HCT116 (cell line): ENCODE measurements around the gene MOK. TPM values are rescaled to one million over a fixed set of nuclear protein-coding genes. Genes with fewer than 3 reads are reported as not detected.

Experiments
- ATAC-seq: fragments of 200-7000 bp; cut with Tn5 transposase; 2 replicates; pipeline ENCODE4 v1.9.1; 2020; ENCODE audit warnings: mild to moderate bottlenecking, moderate library complexity
- BruUV-seq: library from RNA; stranded (reverse); fragments of 400-500 nt; replicated peaks from 2 replicates; lab custom pipeline; 2021; lab: Mats Ljungman, UMichigan
- CTCF ChIA-PET: fragments of 300-600 bp; sonication (Branson Sonifier 250); formaldehyde crosslinking; loops from one replicate; lab custom pipeline; 2021; ENCODE audit warnings: antibody characterized with exemption; lab: Charles Lee
- POLR2A ChIA-PET: fragments of 300-600, 350-600 bp; sonication (Branson Sonifier 250); formaldehyde crosslinking; loops from one replicate; lab custom pipeline; 2021; ENCODE audit warnings: antibody characterized with exemption; lab: Charles Lee
- RAD21 ChIA-PET, 2 experiments: fragments of 300-600 bp; sonication (Branson Sonifier 250); formaldehyde crosslinking; loops; one replicate each; lab custom pipeline; 2023; ENCODE audit warnings: low total read pairs in 2 of 2; ENCODE audit not compliant: uncharacterized antibody in 2 of 2, unreplicated experiment in 2 of 2, low non-redundant PET in 1 of 2; lab: Charles Lee
- DNase-seq: peaks from one replicate; pipeline ENCODE4 v3.0.0-alpha.2; 2010; ENCODE audit warnings: low read depth, low spot score
- H2AFZ ChIP-seq: fragments of 200-600 bp; shearing (Covaris generic), sonication (generic); 2 replicates; pipeline ENCODE4 v1.6.1; 2017; ENCODE audit warnings: low read depth, mixed run types, mixed read lengths, antibody characterized with exemption, low read length; ENCODE audit not compliant: poor library complexity, severe bottlenecking
- H3K27ac ChIP-seq: 2 replicates; pipeline ENCODE4 v1.5.1; 2012; ENCODE audit warnings: low read depth, low read length
- H3K27me3 ChIP-seq: fragments of 200-600 bp; sonication (generic); 2 replicates; pipeline ENCODE4 v1.6.1; 2016; ENCODE audit warnings: mixed run types, low read length, mixed read lengths; ENCODE audit not compliant: insufficient read depth
- H3K36me3 ChIP-seq, 2 experiments: fragments of 200-500 bp in 1 of 2; fragments of 200-600 bp in 1 of 2; sonication (Bioruptor generic) in 1 of 2; sonication (generic) in 1 of 2; 2 replicates each; pipeline versions ENCODE4 v1.5.1 to v1.6.1; 2014 to 2016; ENCODE audit warnings: low read length in 2 of 2, inconsistent platforms in 1 of 2, mixed read lengths in 1 of 2, mixed run types in 1 of 2; ENCODE audit not compliant: insufficient read depth in 2 of 2, control insufficient read depth in 1 of 2
- H3K4me1 ChIP-seq, 2 experiments: fragments of 200-600 bp in 1 of 2; sonication (generic) in 1 of 2; 2 replicates each; pipeline versions ENCODE4 v1.5.1 to v1.6.1; 2012 to 2017; ENCODE audit warnings: low read length in 2 of 2, inconsistent platforms in 1 of 2, mild to moderate bottlenecking in 1 of 2, mixed read lengths in 1 of 2, mixed run types in 1 of 2, moderate library complexity in 1 of 2; ENCODE audit not compliant: insufficient read depth in 2 of 2, control insufficient read depth in 1 of 2
- H3K4me2 ChIP-seq: fragments of 200-600 bp; sonication (generic); 2 replicates; pipeline ENCODE4 v1.6.1; 2017; ENCODE audit warnings: mixed run types, low read length, mixed read lengths
- H3K4me3 ChIP-seq, 2 experiments: fragments of 200-600 bp in 1 of 2; sonication (generic) in 1 of 2; replicated peaks in 1 of 2; 2 replicates each; pipeline ENCODE4 v1.5.1; 2011 to 2016; ENCODE audit warnings: low read length in 2 of 2, control low read depth in 1 of 2, low read depth in 1 of 2, mild to moderate bottlenecking in 1 of 2, mixed read lengths in 1 of 2, mixed run types in 1 of 2
- H3K79me2 ChIP-seq: fragments of 200-600 bp; sonication (generic); 2 replicates; pipeline ENCODE4 v1.6.1; 2017; ENCODE audit warnings: mild to moderate bottlenecking, mixed run types, low read length, moderate library complexity, mixed read lengths; ENCODE audit not compliant: insufficient read depth
- H3K9ac ChIP-seq: fragments of 200-600 bp; sonication (generic); 2 replicates; pipeline ENCODE4 v1.6.1; 2016; ENCODE audit warnings: low read length, mixed read lengths
- H3K9me2 ChIP-seq: fragments of 200-600 bp; sonication (generic), shearing (Covaris generic); 2 replicates; pipeline ENCODE4 v1.6.1; 2017; ENCODE audit warnings: mixed run types, mild to moderate bottlenecking, moderate library complexity; ENCODE audit not compliant: insufficient read depth
- H3K9me3 ChIP-seq, 2 experiments: fragments of 200-500 bp in 1 of 2; fragments of 200-600 bp in 1 of 2; sonication (Bioruptor generic) in 1 of 2; sonication (generic) in 1 of 2; 2 replicates each; pipeline ENCODE4 v1.6.1; 2014 to 2017; ENCODE audit warnings: low read length in 2 of 2, mixed read lengths in 2 of 2, inconsistent platforms in 1 of 2, low read depth in 1 of 2, mild to moderate bottlenecking in 1 of 2, mixed run types in 1 of 2, moderate library complexity in 1 of 2; ENCODE audit not compliant: control insufficient read depth in 1 of 2, insufficient read depth in 1 of 2
- H4K20me1 ChIP-seq: fragments of 200-600 bp; sonication (generic), shearing (Covaris generic); 2 replicates; pipeline ENCODE4 v1.6.1; 2017; ENCODE audit warnings: mixed run types, mild to moderate bottlenecking, moderate library complexity; ENCODE audit not compliant: insufficient read depth
- CBX3 ChIP-seq: IDR thresholded peaks from 2 replicates; pipeline ENCODE4 v1.6.1; 2012; ENCODE audit warnings: low read depth
- CEBPB ChIP-seq: IDR thresholded peaks from 2 replicates; pipeline ENCODE4 v1.6.1; 2012; ENCODE audit warnings: low read depth
- CTCF ChIP-seq, 3 experiments: fragments of 200-600 bp in 1 of 3; sonication (generic) in 1 of 3; IDR thresholded peaks in 2 of 3; conservative IDR thresholded peaks in 1 of 3; 2 replicates each; pipeline ENCODE4 v1.5.1; 2012 to 2017; ENCODE audit warnings: low read depth in 2 of 3, low read length in 2 of 3, antibody characterized with exemption in 1 of 3, borderline replicate concordance in 1 of 3, control low read depth in 1 of 3, mild to moderate bottlenecking in 1 of 3, mixed read lengths in 1 of 3, mixed run types in 1 of 3, moderate library complexity in 1 of 3; ENCODE audit not compliant: insufficient read depth in 1 of 3
- EZH2 ChIP-seq: fragments of 200-600 bp; sonication (generic); IDR thresholded peaks from 2 replicates; pipeline ENCODE4 v1.6.1; 2017; ENCODE audit warnings: antibody characterized with exemption, mixed run types
- EZH2phosphoT487 ChIP-seq: fragments of 200-600 bp; IDR thresholded peaks from 2 replicates; pipeline ENCODE4 v1.6.1; 2018; ENCODE audit warnings: antibody characterized with exemption, borderline replicate concordance
- POLR2A ChIP-seq: IDR thresholded peaks from 2 replicates; pipeline ENCODE4 v1.7.0; 2011; ENCODE audit warnings: borderline replicate concordance; ENCODE audit not compliant: insufficient read depth, insufficient read length; ENCODE audit errors: extremely low read depth
- POLR2AphosphoS5 ChIP-seq: IDR thresholded peaks from 2 replicates; pipeline ENCODE4 v1.6.1; 2011; ENCODE audit warnings: mild to moderate bottlenecking, low read depth, low read length, moderate library complexity
- REST ChIP-seq: IDR thresholded peaks from 2 replicates; pipeline ENCODE4 v1.6.1; 2012; ENCODE audit warnings: low read depth
- SRF ChIP-seq: IDR thresholded peaks from 2 replicates; pipeline ENCODE4 v1.6.1; 2012; ENCODE audit warnings: low read depth
- TCF7L2 ChIP-seq: IDR thresholded peaks from 2 replicates; pipeline ENCODE4 v1.7.0; 2011; ENCODE audit warnings: borderline replicate concordance, inconsistent platforms; ENCODE audit not compliant: insufficient read depth, insufficient read length; ENCODE audit errors: extremely low read depth
- ZFX ChIP-seq: fragments of 450-650 bp; IDR thresholded peaks from 2 replicates; pipeline ENCODE4 v1.6.1; 2017
- intact Hi-C: fragments of 100-400 bp; cut with micrococcal nuclease; formaldehyde crosslinking; loops from 2 replicates; pipeline ENCODE4 v1.10.0; 2022
- total RNA-seq: library from RNA; stranded (reverse); gene quantifications from one replicate; pipeline ENCODE4 v1.2.1, GENCODE V29; 2021; ENCODE audit not compliant: unreplicated experiment

The MOK gene
- total RNA-seq, 1 experiment from 2014 or later: 9.4 TPM

GRCh38 chr14:102345232-102345631, 40.3 kb upstream of the MOK start (continued):
- TF ChIP-seq CTCF (IDR thresholded peaks at IDR 0.05 in 2 of 3, conservative IDR thresholded peaks at IDR 0.05 in 1 of 3; ENCODE audit: borderline replicate concordance in 1 of 3, insufficient read depth in 1 of 3, low read depth in 2 of 3, low read length in 2 of 3): no peak
- TF ChIP-seq, all 23 proteins: peak for 0

GRCh38 chr14:102344485-102344884, 39.5 kb upstream of the MOK start:
- RAD21 ChIA-PET: no interaction called here
- no peak for DNase-seq
- H3K4me3 ChIP-seq: no peak overlapping the region
- H3K79me2 ChIP-seq: no peaks in the 10 kb centered on the region
- no peak overlapping the region for H2AFZ ChIP-seq
- no peaks in the 10 kb centered on the region for H3K9me3 ChIP-seq
- H3K27me3 ChIP-seq: no peaks in the 10 kb centered on the region
- H3K4me2 ChIP-seq: no peak overlapping the region
- H3K36me3 ChIP-seq: peaks cover 7 to 13% of the 10 kb centered on the region in 2 experiments; a peak in 2 of 4 replicates
- H3K9me2 ChIP-seq: no peaks in the 10 kb centered on the region
- no peaks in the 10 kb centered on the region for H3K4me1 ChIP-seq
- intact Hi-C loops: no loop called here
- TF ChIP-seq POLR2AphosphoS5 (no peak), EZH2 (no peak), POLR2A (no peak), TCF7L2 (no peak), CBX3 (no peak), SRF (no peak), ZFX (no peak), EZH2phosphoT487 (no peak), REST (no peak), CEBPB (no peak)
- TF ChIP-seq, all 23 proteins: peak for 0
- no peak for ATAC-seq
- Histone ChIP-seq H4K20me1 (no peaks in the 10 kb centered on the region), H3K9ac (no peak overlapping the region), H3K27ac (no peak overlapping the region)
- ChIA-PET POLR2A (no interaction called here), CTCF (no interaction called here)
- no TSS peak for BruUV-seq
